H1 (cell line): ENCODE data around the gene DPT. TPM values are rescaled to one million over a fixed set of nuclear protein-coding genes. Genes with fewer than 3 reads are reported as not detected.

Experiments used
- CTCF ChIA-PET: fragments of 300-600 bp; sonication (Branson Sonifier 250); formaldehyde crosslinking; loops from one replicate; lab custom pipeline; 2021; ENCODE audit not compliant: partially characterized antibody; lab: Charles Lee
- POLR2A ChIA-PET: fragments of 300-600 bp; sonication (Branson Sonifier 250); formaldehyde crosslinking; loops from one replicate; lab custom pipeline; 2021; ENCODE audit warnings: inconsistent platforms; ENCODE audit not compliant: partially characterized antibody; lab: Charles Lee
- DNase-seq, 2 experiments: peaks; one replicate each; pipeline versions ENCODE4 v3.0.0 to v3.0.0-alpha.2; 2010 to 2022; ENCODE audit warnings: low spot score in 2 of 2, low read depth in 1 of 2, mixed read lengths in 1 of 2
- FAIRE-seq: peaks from 2 replicates; lab custom pipeline; 2011; peaks lifted over from hg19 to GRCh38; lab: Jason Lieb, UNC
- H2AFZ ChIP-seq: 2 replicates; pipeline ENCODE4 v1.8.1; 2012; ENCODE audit warnings: low read length, inconsistent platforms
- H2AK5ac ChIP-seq: 2 replicates; pipeline ENCODE4 v1.6.1; 2013; ENCODE audit warnings: low read depth, low read length
- H2BK120ac ChIP-seq: replicated peaks from 2 replicates; pipeline ENCODE3; 2013; ENCODE audit warnings: low read depth, low read length, inconsistent platforms
- H2BK12ac ChIP-seq: 2 replicates; pipeline ENCODE4 v1.6.1; 2013; ENCODE audit warnings: low read depth, low read length
- H2BK15ac ChIP-seq: 2 replicates; pipeline ENCODE4 v1.6.1; 2013; ENCODE audit warnings: low read length
- H2BK20ac ChIP-seq: 2 replicates; pipeline ENCODE4 v1.6.1; 2013; ENCODE audit warnings: low read length
- H2BK5ac ChIP-seq: 2 replicates; pipeline ENCODE4 v1.6.1; 2013; ENCODE audit warnings: low read depth, low read length
- H3K14ac ChIP-seq: 2 replicates; pipeline ENCODE4 v1.6.1; 2013; ENCODE audit warnings: inconsistent platforms; ENCODE audit not compliant: insufficient read length
- H3K18ac ChIP-seq: 2 replicates; pipeline ENCODE4 v1.6.1; 2013; ENCODE audit warnings: low read length; ENCODE audit errors: extremely low read depth
- H3K23ac ChIP-seq: 2 replicates; pipeline ENCODE4 v1.6.1; 2013; ENCODE audit warnings: inconsistent platforms; ENCODE audit not compliant: insufficient read length
- H3K23me2 ChIP-seq: 2 replicates; pipeline ENCODE4 v1.6.1; 2013; ENCODE audit warnings: low read depth, low read length
- H3K27ac ChIP-seq: 2 replicates; pipeline ENCODE4 v1.6.1; 2011; ENCODE audit warnings: low read depth, low read length, inconsistent platforms
- H3K27me3 ChIP-seq, 4 experiments: replicated peaks in 1 of 4; 1 replicate in 1 of 4; 2 replicates in 3 of 4; pipeline versions ENCODE4 v1.6.1 to v1.8.1; 2011 to 2013; ENCODE audit warnings: low read length in 3 of 4, mild to moderate bottlenecking in 3 of 4, inconsistent platforms in 2 of 4, mixed read lengths in 2 of 4, moderate library complexity in 1 of 4; ENCODE audit not compliant: control insufficient read depth in 3 of 4, insufficient read depth in 3 of 4; ENCODE audit errors: extremely low read depth in 1 of 4
- H3K36me3 ChIP-seq, 4 experiments: 2 replicates each; pipeline versions ENCODE4 v1.6.1 to v1.8.1; 2011 to 2013; ENCODE audit warnings: mild to moderate bottlenecking in 4 of 4, low read length in 3 of 4, moderate library complexity in 2 of 4, control low read depth in 1 of 4, inconsistent platforms in 1 of 4; ENCODE audit not compliant: insufficient read depth in 4 of 4, control insufficient read depth in 2 of 4
- H3K4ac ChIP-seq: replicated peaks from 2 replicates; pipeline ENCODE3; 2013; ENCODE audit warnings: low read length, low read depth, mixed read lengths, inconsistent platforms; ENCODE audit not compliant: insufficient read length
- H3K4me1 ChIP-seq, 4 experiments: replicated peaks in 1 of 4; 1 replicate in 1 of 4; 2 replicates in 3 of 4; pipeline versions ENCODE4 v1.6.1 to v1.8.1; 2011 to 2013; ENCODE audit warnings: low read length in 3 of 4, inconsistent platforms in 2 of 4, mixed read lengths in 1 of 4; ENCODE audit not compliant: insufficient read depth in 4 of 4, control insufficient read depth in 3 of 4
- H3K4me2 ChIP-seq, 2 experiments: 2 replicates each; pipeline versions ENCODE4 v1.6.1 to v1.8.1; 2011 to 2013; ENCODE audit warnings: low read depth in 2 of 2, low read length in 2 of 2, control low read depth in 1 of 2, inconsistent platforms in 1 of 2, mild to moderate bottlenecking in 1 of 2; ENCODE audit not compliant: insufficient read depth in 1 of 2
- H3K4me3 ChIP-seq, 4 experiments: fragments of 200-600, 300-600 bp in 1 of 4; sonication (generic), shearing (Covaris generic), sonication (Bioruptor Twin) in 1 of 4; 2 replicates each; pipeline versions ENCODE4 v1.5.1 to v1.8.1; 2011 to 2016; ENCODE audit warnings: low read length in 4 of 4, low read depth in 3 of 4, control low read depth in 2 of 4, inconsistent platforms in 2 of 4, mild to moderate bottlenecking in 2 of 4, mixed read lengths in 1 of 4, moderate library complexity in 1 of 4; ENCODE audit not compliant: insufficient read depth in 2 of 4; ENCODE audit errors: extremely low read depth in 1 of 4
- H3K56ac ChIP-seq: replicated peaks from 2 replicates; pipeline ENCODE3; 2013; ENCODE audit warnings: low read depth, mild to moderate bottlenecking, mixed read lengths, low read length, inconsistent platforms; ENCODE audit not compliant: insufficient read length
- H3K79me1 ChIP-seq: 2 replicates; pipeline ENCODE4 v1.6.1; 2013; ENCODE audit warnings: low read depth, low read length, control low read depth
- H3K79me2 ChIP-seq, 2 experiments: 2 replicates each; pipeline versions ENCODE4 v1.6.1 to v1.8.1; 2012 to 2013; ENCODE audit warnings: low read length in 2 of 2, mild to moderate bottlenecking in 2 of 2, inconsistent platforms in 1 of 2; ENCODE audit not compliant: insufficient read depth in 2 of 2, control insufficient read depth in 1 of 2
- H3K9ac ChIP-seq, 4 experiments: replicated peaks in 1 of 4; 1 replicate in 1 of 4; 2 replicates in 3 of 4; pipeline versions ENCODE4 v1.6.1 to v1.8.1; 2011 to 2013; ENCODE audit warnings: low read depth in 3 of 4, low read length in 3 of 4, control low read depth in 2 of 4, mild to moderate bottlenecking in 2 of 4, moderate library complexity in 2 of 4, inconsistent platforms in 1 of 4; ENCODE audit errors: extremely low read depth in 1 of 4
- H3K9me3 ChIP-seq, 2 experiments: 2 replicates each; pipeline versions ENCODE4 v1.6.1 to v1.8.1; 2012 to 2013; ENCODE audit warnings: mild to moderate bottlenecking in 2 of 2, moderate library complexity in 2 of 2, control low read depth in 1 of 2, inconsistent platforms in 1 of 2, low read depth in 1 of 2, low read length in 1 of 2, mixed read lengths in 1 of 2; ENCODE audit not compliant: insufficient read depth in 2 of 2
- H4K20me1 ChIP-seq, 2 experiments: replicated peaks in 1 of 2; 2 replicates each; pipeline versions ENCODE3 to v1.8.1; 2011 to 2013; ENCODE audit warnings: inconsistent platforms in 2 of 2, low read length in 2 of 2, mild to moderate bottlenecking in 1 of 2; ENCODE audit not compliant: insufficient read depth in 2 of 2, control insufficient read depth in 1 of 2
- H4K5ac ChIP-seq: 2 replicates; pipeline ENCODE4 v1.6.1; 2013; ENCODE audit warnings: low read length, low read depth, mixed read lengths, inconsistent platforms; ENCODE audit not compliant: insufficient read length
- H4K8ac ChIP-seq: 2 replicates; pipeline ENCODE4 v1.8.0; 2013; ENCODE audit warnings: mild to moderate bottlenecking, moderate library complexity, low read length, inconsistent platforms; ENCODE audit not compliant: insufficient read depth; ENCODE audit errors: extremely low read depth
- H4K91ac ChIP-seq: replicated peaks from 2 replicates; pipeline ENCODE3; 2013; ENCODE audit warnings: low read length, mixed read lengths, inconsistent platforms; ENCODE audit not compliant: insufficient read length
- EP300 ChIP-seq, 2 experiments: IDR thresholded peaks; 1 replicate in 1 of 2; 2 replicates in 1 of 2; pipeline ENCODE4 v1.6.1; 2011 to 2012; ENCODE audit warnings: low read depth in 2 of 2, low read length in 2 of 2, mild to moderate bottlenecking in 2 of 2, borderline replicate concordance in 1 of 2, inconsistent platforms in 1 of 2, moderate library complexity in 1 of 2
- KDM4A ChIP-seq: IDR thresholded peaks from one replicate; pipeline ENCODE4 v1.7.1; 2012; ENCODE audit warnings: low read depth, mild to moderate bottlenecking, moderate library complexity, low read length, inconsistent platforms; ENCODE audit not compliant: severe bottlenecking
- NRF1 ChIP-seq: IDR thresholded peaks from 2 replicates; pipeline ENCODE4 v1.6.1; 2011; ENCODE audit warnings: mild to moderate bottlenecking, low read depth, low read length, improper control_type of control experiment
- WGBS, 2 experiments: shearing (Covaris generic) in 1 of 2; methylation state at CpG; one replicate each; pipeline versions ENCODE4 v1.1.6 to v1.1.7; 2013 to 2015; ENCODE audit warnings: low lambda C conversion rate in 2 of 2, mixed read lengths in 2 of 2, inconsistent platforms in 1 of 2, low coverage in 1 of 2, missing lambda C conversion rate in 1 of 2; ENCODE audit not compliant: insufficient replicate concordance in 2 of 2, insufficient coverage in 1 of 2, insufficient read length in 1 of 2; ENCODE audit errors: extremely low coverage in 1 of 2, missing lambda C conversion rate in 1 of 2; 5-methylcytosine and 5-hydroxymethylcytosine counted together
- polyA plus RNA-seq, 7 experiments: library from polyadenylated mRNA; depleted of rRNA in 3 of 7; stranded (reverse) in 5 of 7; unstranded in 2 of 7; fragments of >200 nt in 5 of 7; fragments of 200-250 nt in 2 of 7; gene quantifications; 1 replicate in 5 of 7; 2 replicates in 1 of 7; 4 replicates in 1 of 7; pipeline versions ENCODE4 v1.2.1 to v1.2.3, GENCODE V29; 2011 to 2013; ENCODE audit warnings: missing spikeins in 2 of 7, mixed read lengths in 2 of 7
- total RNA-seq: library from RNA; stranded (reverse); fragmentation: NEBNext Ultra II Directional; extraction: Animal tissue kit (Norgen Biotek cat#: 25700); gene quantifications from 2 replicates; pipeline ENCODE4 v1.2.1, GENCODE V29; 2021
- TF ChIP-seq, protein P1 (sequence below): IDR thresholded peaks from 2 replicates; pipeline ENCODE4 v1.6.1; 2012; ENCODE audit warnings: low read length, inconsistent platforms

The DPT gene
- total and polyA plus RNA-seq, 2 of the 8 experiments (the other 6 are each of a cell fraction or from before 2014, with no cell fraction given), result not detected

DNA sequence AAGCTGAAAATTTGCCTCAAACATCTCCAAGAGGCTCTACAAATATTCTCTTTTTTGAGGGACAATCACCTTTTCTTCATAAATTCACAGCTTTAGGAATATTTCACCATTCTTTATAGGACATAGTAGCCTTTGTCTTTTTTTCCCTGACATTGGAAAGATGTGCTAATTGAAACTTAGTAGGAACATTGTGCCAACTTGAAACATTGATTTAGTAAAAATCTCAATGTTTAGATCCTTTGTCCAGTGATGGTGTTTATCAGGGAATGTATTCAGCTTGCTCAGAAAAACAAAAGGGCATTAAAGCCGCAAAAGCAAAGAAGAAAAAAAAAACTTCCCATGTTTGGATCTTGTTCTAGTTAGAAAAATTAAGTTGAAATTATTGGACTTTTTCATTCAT, 52.1 kb downstream of the DPT start:
- no peak overlapping the region for H4K5ac ChIP-seq
- no peaks in the 10 kb centered on the region for H4K20me1 ChIP-seq
- H2BK5ac ChIP-seq, result no peak overlapping the region
- no peak overlapping the region for H4K91ac ChIP-seq
- H3K79me1 ChIP-seq, result no peaks in the 10 kb centered on the region
- H3K56ac ChIP-seq, result no peak overlapping the region
- H3K9ac ChIP-seq, result no peak overlapping the region
- H2AFZ ChIP-seq, result no peak overlapping the region
- H3K4me3 ChIP-seq, result no peak overlapping the region
- H3K9me3 ChIP-seq, result no peaks in the 10 kb centered on the region
- no peak overlapping the region for H2BK15ac ChIP-seq
- no peaks in the 10 kb centered on the region for H3K36me3 ChIP-seq
- no peak overlapping the region for H3K4me2 ChIP-seq
- CTCF ChIA-PET, result interaction anchor here (0.7 to 1.3 kb wide), 3 partner anchors 10 to 19 kb away, joined by 3 to 4 read pairs (median 4); no protein-coding TSS in a partner anchor
- H2AK5ac ChIP-seq, result no peak overlapping the region
- no peak overlapping the region for H2BK12ac ChIP-seq
- H3K79me2 ChIP-seq, result no peaks in the 10 kb centered on the region
- no peak overlapping the region for H2BK120ac ChIP-seq
- H4K8ac ChIP-seq, result no peak overlapping the region
- no peak overlapping the region for H3K4ac ChIP-seq
- H3K23ac ChIP-seq, result no peak overlapping the region
- no peak for FAIRE-seq
- TF ChIP-seq KDM4A, result no peak
- TF ChIP-seq EP300 (IDR thresholded peaks at IDR 0.05; ENCODE audit: borderline replicate concordance in 1 of 2, low read depth in 2 of 2, low read length in 2 of 2), result no peak
- TF ChIP-seq NRF1, result no peak
- TF ChIP-seq, protein P1, sequence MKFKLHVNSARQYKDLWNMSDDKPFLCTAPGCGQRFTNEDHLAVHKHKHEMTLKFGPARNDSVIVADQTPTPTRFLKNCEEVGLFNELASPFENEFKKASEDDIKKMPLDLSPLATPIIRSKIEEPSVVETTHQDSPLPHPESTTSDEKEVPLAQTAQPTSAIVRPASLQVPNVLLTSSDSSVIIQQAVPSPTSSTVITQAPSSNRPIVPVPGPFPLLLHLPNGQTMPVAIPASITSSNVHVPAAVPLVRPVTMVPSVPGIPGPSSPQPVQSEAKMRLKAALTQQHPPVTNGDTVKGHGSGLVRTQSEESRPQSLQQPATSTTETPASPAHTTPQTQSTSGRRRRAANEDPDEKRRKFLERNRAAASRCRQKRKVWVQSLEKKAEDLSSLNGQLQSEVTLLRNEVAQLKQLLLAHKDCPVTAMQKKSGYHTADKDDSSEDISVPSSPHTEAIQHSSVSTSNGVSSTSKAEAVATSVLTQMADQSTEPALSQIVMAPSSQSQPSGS, result no peak
- TF ChIP-seq, all 59 proteins: peak for 0
- no peak overlapping the region for H2BK20ac ChIP-seq
- 90% methylated on average over 1 of the region's 1 CpG; no CpG with 5 or more reads in 1 of the 2 experiments for WGBS, 2 experiments
- no peak overlapping the region for H3K14ac ChIP-seq
- no peaks in the 10 kb centered on the region for H3K23me2 ChIP-seq
- POLR2A ChIA-PET, result no interaction called here
- H3K27me3 ChIP-seq, result no peaks in the 10 kb centered on the region
- no peak for DNase-seq
- H3K27ac ChIP-seq, result no peak overlapping the region
- H3K18ac ChIP-seq, result no peak overlapping the region
- H3K4me1 ChIP-seq, result no peaks in the 10 kb centered on the region
